ENCODE results near the gene CFD. TPM values are rescaled to one million over a fixed set of nuclear protein-coding genes. Genes with fewer than 3 reads are reported as not detected.

CFD gene
- total RNA-seq, 3 donors from 2014 or later = 43.1 to 209 (median 110) TPM

DNA sequence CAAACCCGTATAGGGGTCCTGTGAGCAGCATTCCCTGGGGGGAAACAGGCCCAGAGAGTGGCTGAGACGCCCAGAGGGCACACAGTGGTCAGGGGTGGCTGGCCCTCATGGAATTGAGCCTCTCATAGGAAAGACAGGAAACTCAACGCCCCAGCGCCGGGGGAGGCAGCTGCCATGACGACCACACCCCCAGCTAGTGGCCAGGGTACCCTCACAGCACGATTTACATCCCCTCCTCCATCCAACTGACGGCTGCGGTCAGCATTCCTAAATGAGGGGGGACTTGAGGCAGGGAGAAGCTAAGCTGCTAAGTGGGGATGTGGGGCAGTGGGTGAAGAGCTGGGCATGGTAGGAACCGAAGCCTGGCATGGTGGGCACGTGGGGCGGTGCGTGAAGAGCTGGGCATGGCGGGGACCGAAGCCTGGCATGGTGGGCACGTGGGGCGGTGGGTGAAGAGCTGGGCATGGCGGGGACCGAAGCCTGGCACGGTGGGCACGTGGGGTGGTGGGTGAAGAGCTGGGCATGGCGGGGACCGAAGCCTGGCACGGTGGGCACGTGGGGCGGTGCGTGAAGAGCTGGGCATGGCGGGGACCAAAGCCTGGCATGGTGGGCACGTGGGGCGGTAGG, 23.5 kb downstream of the CFD start:
- TF ChIP-seq, protein P1, sequence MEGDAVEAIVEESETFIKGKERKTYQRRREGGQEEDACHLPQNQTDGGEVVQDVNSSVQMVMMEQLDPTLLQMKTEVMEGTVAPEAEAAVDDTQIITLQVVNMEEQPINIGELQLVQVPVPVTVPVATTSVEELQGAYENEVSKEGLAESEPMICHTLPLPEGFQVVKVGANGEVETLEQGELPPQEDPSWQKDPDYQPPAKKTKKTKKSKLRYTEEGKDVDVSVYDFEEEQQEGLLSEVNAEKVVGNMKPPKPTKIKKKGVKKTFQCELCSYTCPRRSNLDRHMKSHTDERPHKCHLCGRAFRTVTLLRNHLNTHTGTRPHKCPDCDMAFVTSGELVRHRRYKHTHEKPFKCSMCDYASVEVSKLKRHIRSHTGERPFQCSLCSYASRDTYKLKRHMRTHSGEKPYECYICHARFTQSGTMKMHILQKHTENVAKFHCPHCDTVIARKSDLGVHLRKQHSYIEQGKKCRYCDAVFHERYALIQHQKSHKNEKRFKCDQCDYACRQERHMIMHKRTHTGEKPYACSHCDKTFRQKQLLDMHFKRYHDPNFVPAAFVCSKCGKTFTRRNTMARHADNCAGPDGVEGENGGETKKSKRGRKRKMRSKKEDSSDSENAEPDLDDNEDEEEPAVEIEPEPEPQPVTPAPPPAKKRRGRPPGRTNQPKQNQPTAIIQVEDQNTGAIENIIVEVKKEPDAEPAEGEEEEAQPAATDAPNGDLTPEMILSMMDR (IDR thresholded peaks at IDR 0.05) = no peak
- DNase-seq = no peak
- Histone ChIP-seq H3K9me3 (no peaks in the 10 kb centered on the region), H3K4me3 (no peak overlapping the region), H3K36me3 (ENCODE audit: low read depth) (peaks cover 4% of the 10 kb centered on the region), H3K4me1 (ENCODE audit: low read depth) (no peaks in the 10 kb centered on the region)
- no peak for ATAC-seq
- intact Hi-C loops (cut with DNase I, micrococcal nuclease) = no loop called here

DNA sequence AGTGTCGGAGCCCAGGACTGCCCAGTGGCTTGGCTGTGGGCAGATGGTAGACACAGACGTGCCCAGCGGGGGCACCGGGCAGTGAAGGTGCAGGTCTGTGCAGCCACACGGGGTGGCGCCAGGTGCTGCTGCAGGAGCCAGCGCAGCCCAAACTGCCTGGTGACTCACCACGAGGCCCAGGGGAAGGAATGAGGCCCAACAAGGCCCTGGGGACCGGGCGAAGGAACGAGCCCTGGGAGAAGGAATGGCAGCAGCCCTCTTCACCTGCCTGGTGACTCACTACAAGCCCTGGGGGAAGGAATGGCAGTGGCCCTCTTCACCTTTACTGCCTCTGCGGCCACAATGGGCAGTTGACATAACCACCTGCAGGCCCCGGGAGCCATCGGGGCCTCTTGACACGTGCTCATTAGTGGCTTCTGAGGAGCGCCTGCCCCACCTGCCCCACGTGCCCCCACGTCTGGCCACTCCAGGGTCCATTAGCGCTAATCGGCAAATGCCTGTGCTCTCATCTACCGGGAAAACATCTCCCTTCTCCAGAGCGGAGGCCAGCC, 24.3 kb downstream of the CFD start:
- peaks cover 4% of the 10 kb centered on the region for H3K36me3 ChIP-seq (ENCODE audit: low read depth)
- H3K4me3 ChIP-seq = no peak overlapping the region
- no peak for ATAC-seq

GRCh38 chr19:884420-885211, 25.2 kb downstream of the CFD start:
- H3K36me3 ChIP-seq (ENCODE audit: low read depth) = peaks cover 5% of the 10 kb centered on the region
- intact Hi-C loops (cut with DNase I, micrococcal nuclease) = no loop called here
- H3K4me3 ChIP-seq = no peak overlapping the region
- no peaks in the 10 kb centered on the region for H3K4me1 ChIP-seq (ENCODE audit: low read depth)
- no peak for ATAC-seq
- no peak for DNase-seq
- TF ChIP-seq, protein P1 (IDR thresholded peaks at IDR 0.05) = no peak
- H3K9me3 ChIP-seq = no peaks in the 10 kb centered on the region

More for the DNA sequence above, 24.3 kb downstream of the CFD start:
- intact Hi-C loops (cut with DNase I, micrococcal nuclease) = no loop called here
- TF ChIP-seq, protein P1 (IDR thresholded peaks at IDR 0.05) = no peak
- Histone ChIP-seq H3K4me1 (ENCODE audit: low read depth) (no peaks in the 10 kb centered on the region), H3K9me3 (no peaks in the 10 kb centered on the region)
- no peak for DNase-seq

DNA sequence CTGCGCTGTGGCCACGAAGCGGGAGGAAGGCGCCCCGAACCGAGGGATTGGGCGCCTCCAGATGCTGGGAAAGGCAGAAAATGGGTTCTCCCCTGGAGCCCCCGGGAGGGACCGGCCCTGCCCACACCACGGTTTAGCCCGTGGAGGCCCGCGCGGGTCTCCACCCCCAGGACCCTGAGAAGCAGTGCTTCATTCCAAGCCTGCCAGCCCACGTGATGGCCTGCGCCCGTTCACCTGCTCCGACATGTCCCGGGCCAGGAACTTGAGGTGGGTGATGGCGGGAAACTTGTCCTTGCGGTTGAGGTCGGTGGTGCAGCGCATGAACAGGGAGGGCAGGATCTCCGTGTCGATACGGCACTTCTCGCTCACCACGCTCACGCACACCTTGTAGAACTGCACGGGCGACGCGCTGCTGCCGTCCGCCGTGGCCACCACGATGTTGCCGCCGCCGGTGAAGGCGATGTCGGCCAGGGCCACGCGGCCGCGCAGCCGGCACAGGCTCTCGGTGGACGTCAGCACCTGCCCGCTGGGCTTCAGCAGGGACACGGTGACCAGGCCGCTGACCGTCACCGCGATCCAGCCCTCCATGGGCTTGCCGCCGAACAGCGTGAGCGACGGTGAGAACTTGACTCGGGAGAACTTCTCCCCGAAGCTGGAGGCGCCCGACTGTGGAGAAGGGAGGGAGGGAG, 26.2 kb downstream of the CFD start:
- H3K4me1 ChIP-seq (ENCODE audit: low read depth) = no peaks in the 10 kb centered on the region
- no peak for DNase-seq
- TF ChIP-seq, protein P1 (IDR thresholded peaks at IDR 0.05) = no peak
- ATAC-seq = no peak
- intact Hi-C loops (cut with DNase I, micrococcal nuclease) = no loop called here
- H3K9me3 ChIP-seq = no peaks in the 10 kb centered on the region
- no peak overlapping the region for H3K4me3 ChIP-seq
- H3K36me3 ChIP-seq (ENCODE audit: low read depth) = peaks cover 8% of the 10 kb centered on the region

DNA sequence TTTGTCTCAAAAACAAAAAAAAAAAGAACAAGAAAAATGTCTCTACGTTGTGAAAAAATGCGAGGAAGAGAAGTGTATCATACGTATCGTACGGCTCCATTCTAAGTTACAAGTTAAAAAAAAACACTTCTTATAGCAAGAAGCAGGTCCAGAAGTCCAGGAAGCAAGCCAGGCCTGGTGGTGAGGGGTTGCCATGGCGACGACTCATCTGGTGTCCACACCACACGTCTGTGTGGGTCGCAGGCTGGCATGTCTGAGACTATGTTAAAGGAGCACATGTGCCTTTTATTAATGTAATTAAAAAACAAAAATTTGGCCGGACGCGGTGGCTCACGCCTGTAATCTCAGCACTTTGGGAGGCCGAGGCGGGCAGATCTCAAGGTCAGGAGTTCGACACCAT, 27.6 kb downstream of the CFD start:
- Histone ChIP-seq H3K4me3 (no peak overlapping the region), H3K9me3 (no peaks in the 10 kb centered on the region), H3K36me3 (ENCODE audit: low read depth) (peaks cover 8% of the 10 kb centered on the region), H3K4me1 (ENCODE audit: low read depth) (peaks cover 5% of the 10 kb centered on the region)
- intact Hi-C loops (cut with DNase I, micrococcal nuclease) = no loop called here
- DNase-seq (no peak), ATAC-seq (no peak)
- TF ChIP-seq, protein P1 (IDR thresholded peaks at IDR 0.05) = no peak
